SH-SY5Y (cell line): ENCODE results near the gene KAT6B.

ENCODE experiments used
- GATA2 ChIP-seq: IDR thresholded peaks from 2 replicates; pipeline ENCODE4 v1.6.1; 2011; ENCODE audit warnings: mild to moderate bottlenecking, low read depth, low read length
- GATA3 ChIP-seq: IDR thresholded peaks from 2 replicates; pipeline ENCODE4 v1.6.1; 2011; ENCODE audit warnings: low read depth, mild to moderate bottlenecking, low read length, moderate library complexity

Gene KAT6B

GRCh38 chr10:74826142-74827044, at the start of gene KAT6B:
Gene KAT6B, plus strand, starts transcription at chr10:74826600. Its CDS starts 16,258 bp downstream, at chr10:74842858.
- TF ChIP-seq GATA2 (no peak), GATA3 (no peak)

- TF ChIP-seq GATA3 = no peak
- no peak for TF ChIP-seq GATA2
Measured at GRCh38 chr10:74778436-74779094, 47.8 kb upstream of the KAT6B start.

- TF ChIP-seq GATA3 = no peak
- no peak for TF ChIP-seq GATA2
Measured at GRCh38 chr10:74784462-74784861, 41.9 kb upstream of the KAT6B start.

GRCh38 chr10:74786126-74786525, 40.3 kb upstream of the KAT6B start:
- TF ChIP-seq GATA3 (no peak), GATA2 (no peak)

GRCh38 chr10:74787457-74787856, 38.9 kb upstream of the KAT6B start:
- TF ChIP-seq GATA2 = no peak
- no peak for TF ChIP-seq GATA3

GRCh38 chr10:74792726-74793125, 33.7 kb upstream of the KAT6B start:
- no peak for TF ChIP-seq GATA2
- TF ChIP-seq GATA3 = no peak

- TF ChIP-seq GATA2 = no peak
- no peak for TF ChIP-seq GATA3
Measured at GRCh38 chr10:74794531-74794930, 31.9 kb upstream of the KAT6B start.

- TF ChIP-seq GATA3 (no peak), GATA2 (no peak)
Measured at GRCh38 chr10:74797550-74797949, 28.9 kb upstream of the KAT6B start.

- TF ChIP-seq GATA3 (no peak), GATA2 (no peak)
Measured at GRCh38 chr10:74799721-74800221, 26.6 kb upstream of the KAT6B start.

- TF ChIP-seq GATA3 = no peak
- TF ChIP-seq GATA2 = no peak
Measured at GRCh38 chr10:74801447-74801846, 25.0 kb upstream of the KAT6B start.

GRCh38 chr10:74808501-74808900, 17.9 kb upstream of the KAT6B start:
- no peak for TF ChIP-seq GATA2
- TF ChIP-seq GATA3 = no peak

- TF ChIP-seq GATA2 (no peak), GATA3 (no peak)
Measured at GRCh38 chr10:74810087-74810486, 16.3 kb upstream of the KAT6B start.

- TF ChIP-seq GATA2 (no peak), GATA3 (no peak)
Measured at GRCh38 chr10:74813381-74814259, 12.8 kb upstream of the KAT6B start.

GRCh38 chr10:74814797-74815196, 11.6 kb upstream of the KAT6B start:
- no peak for TF ChIP-seq GATA3
- no peak for TF ChIP-seq GATA2
